H1 (cell line): ENCODE results near the gene ZNF385D.

Experiments
- CREB1 ChIP-seq: IDR thresholded peaks from 2 replicates; pipeline ENCODE4 v1.6.1; 2012; ENCODE audit warnings: inconsistent platforms
- EZH2 ChIP-seq: fragments of 200-600 bp; sonication (generic); IDR thresholded peaks from 2 replicates; pipeline ENCODE4 v1.7.1; 2012; ENCODE audit warnings: low read depth, mild to moderate bottlenecking, moderate library complexity, low read length, inconsistent platforms; ENCODE audit not compliant: severe bottlenecking
- KDM5A ChIP-seq: fragments of 200-600 bp; IDR thresholded peaks from 2 replicates; pipeline ENCODE4 v1.7.1; 2012; ENCODE audit warnings: mild to moderate bottlenecking, low read length, inconsistent platforms, mixed read lengths
- POLR2AphosphoS5 ChIP-seq: IDR thresholded peaks from 2 replicates; pipeline ENCODE4 v1.6.1; 2011; ENCODE audit warnings: low read depth, low read length

DNA sequence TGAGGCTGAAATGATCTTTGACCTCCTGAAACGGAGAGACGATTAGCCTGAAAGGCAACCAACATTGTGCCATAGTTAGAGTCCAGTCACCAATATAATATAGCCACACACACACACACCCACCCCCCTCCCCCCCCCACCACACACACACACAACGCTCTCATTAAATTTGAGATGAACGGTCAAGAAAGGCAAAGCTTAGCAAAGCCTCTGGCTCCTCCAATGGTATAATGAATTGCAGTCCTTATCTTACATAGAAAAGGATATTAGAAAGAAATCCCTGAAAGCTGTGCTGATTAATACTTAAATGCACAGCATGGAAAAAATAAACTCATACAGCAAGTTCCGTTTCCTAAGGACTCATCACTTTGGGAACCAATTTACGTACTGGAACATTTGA lies 876 bp upstream of the ZNF385D start:
- TF ChIP-seq CREB1 (no peak), KDM5A (no peak), EZH2 (no peak), POLR2AphosphoS5 (no peak)
